HEK293T (cell line): Measurements from ENCODE around the gene DUSP9.

Source experiments
- FOXA1 ChIP-seq: fragments of 450-650 bp; IDR thresholded peaks from 2 replicates; pipeline ENCODE4 v1.6.1; 2016; ENCODE audit warnings: mild to moderate bottlenecking
- FOXM1 ChIP-seq: fragments of 450-650 bp; IDR thresholded peaks from 2 replicates; pipeline ENCODE4 v1.6.1; 2017; ENCODE audit warnings: mild to moderate bottlenecking, borderline replicate concordance
- L3MBTL2 ChIP-seq: fragments of 450-650 bp; conservative IDR thresholded peaks from 2 replicates; pipeline ENCODE4 v1.6.1; 2016; ENCODE audit warnings: mild to moderate bottlenecking
- SP1 ChIP-seq: fragments of 450-650 bp; IDR thresholded peaks from 2 replicates; pipeline ENCODE4 v1.6.1; 2017
- TARDBP ChIP-seq: fragments of 450-650 bp; IDR thresholded peaks from 2 replicates; pipeline ENCODE4 v1.6.1; 2016
- ZNF384 ChIP-seq: fragments of 450-650 bp; IDR thresholded peaks from 2 replicates; pipeline ENCODE4 v1.6.1; 2016

- TF ChIP-seq L3MBTL2 (no peak), FOXA1 (no peak), FOXM1 (no peak), TARDBP (no peak), SP1 (no peak), ZNF384 (no peak)
Observed at GRCh38 chrX:153601511-153602110, 45.4 kb upstream of the DUSP9 start.
